GM19438 (cell line): ENCODE results near the gene TPM2.

Experiments
- ATAC-seq: cut with Tn5 transposase; IDR thresholded peaks from one replicate; pipeline ENCODE4 v1.9.1; 2021; ENCODE audit warnings: low read depth; ENCODE audit not compliant: unreplicated experiment

The TPM2 gene

DNA sequence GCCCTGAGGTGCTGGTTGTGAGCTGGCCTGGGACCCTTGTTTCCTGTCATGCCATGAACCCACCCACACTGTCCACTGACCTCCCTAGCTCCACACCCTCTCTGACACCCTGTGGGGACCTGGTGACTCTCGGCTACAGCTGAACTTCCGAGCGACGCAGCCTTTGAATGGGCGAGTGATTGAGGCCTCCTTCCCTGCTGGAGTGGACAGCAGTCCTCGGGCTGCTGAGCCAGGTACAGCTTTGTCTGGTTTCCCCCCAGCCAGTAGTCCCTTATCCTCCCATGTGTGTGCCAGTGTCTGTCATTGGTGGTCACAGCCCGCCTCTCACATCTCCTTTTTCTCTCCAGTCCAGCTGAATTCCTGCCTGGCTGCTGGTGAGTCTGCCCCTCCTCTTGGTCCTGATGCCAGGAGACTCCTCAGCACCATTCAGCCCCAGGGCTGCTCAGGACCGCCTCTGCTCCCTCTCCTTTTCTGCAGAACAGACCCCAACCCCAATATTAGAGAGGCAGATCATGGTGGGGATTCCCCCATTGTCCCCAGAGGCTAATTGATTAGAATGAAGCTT, 9.9 kb downstream of the TPM2 start:
- ATAC-seq, result no peak

DNA sequence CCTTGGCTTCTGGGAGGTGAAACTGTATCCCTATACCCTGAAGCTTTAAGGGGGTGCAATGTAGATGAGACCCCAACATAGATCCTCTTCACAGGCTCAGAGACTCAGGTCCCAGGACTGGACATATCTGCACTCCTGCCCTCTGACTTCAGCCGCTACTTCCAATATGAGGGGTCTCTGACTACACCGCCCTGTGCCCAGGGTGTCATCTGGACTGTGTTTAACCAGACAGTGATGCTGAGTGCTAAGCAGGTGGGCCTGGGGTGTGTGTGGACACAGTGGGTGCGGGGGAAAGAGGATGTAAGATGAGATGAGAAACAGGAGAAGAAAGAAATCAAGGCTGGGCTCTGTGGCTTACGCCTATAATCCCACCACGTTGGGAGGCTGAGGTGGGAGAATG, 10.6 kb downstream of the TPM2 start:
- no peak for ATAC-seq

DNA sequence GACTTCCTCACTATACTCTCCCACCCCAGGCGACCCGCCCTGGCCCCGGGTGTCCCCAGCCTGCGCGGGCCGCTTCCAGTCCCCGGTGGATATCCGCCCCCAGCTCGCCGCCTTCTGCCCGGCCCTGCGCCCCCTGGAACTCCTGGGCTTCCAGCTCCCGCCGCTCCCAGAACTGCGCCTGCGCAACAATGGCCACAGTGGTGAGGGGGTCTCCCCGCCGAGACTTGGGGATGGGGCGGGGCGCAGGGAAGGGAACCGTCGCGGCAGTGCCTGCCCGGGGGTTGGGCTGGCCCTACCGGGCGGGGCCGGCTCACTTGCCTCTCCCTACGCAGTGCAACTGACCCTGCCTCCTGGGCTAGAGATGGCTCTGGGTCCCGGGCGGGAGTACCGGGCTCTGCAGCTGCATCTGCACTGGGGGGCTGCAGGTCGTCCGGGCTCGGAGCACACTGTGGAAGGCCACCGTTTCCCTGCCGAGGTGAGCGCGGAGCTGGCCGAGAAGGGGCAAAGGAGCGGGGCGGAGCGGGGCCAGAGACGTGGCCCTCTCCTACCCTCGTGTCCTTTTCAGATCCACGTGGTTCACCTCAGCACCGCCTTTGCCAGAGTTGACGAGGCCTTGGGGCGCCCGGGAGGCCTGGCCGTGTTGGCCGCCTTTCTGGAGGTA, 13.9 kb downstream of the TPM2 start:
- no peak for ATAC-seq

DNA sequence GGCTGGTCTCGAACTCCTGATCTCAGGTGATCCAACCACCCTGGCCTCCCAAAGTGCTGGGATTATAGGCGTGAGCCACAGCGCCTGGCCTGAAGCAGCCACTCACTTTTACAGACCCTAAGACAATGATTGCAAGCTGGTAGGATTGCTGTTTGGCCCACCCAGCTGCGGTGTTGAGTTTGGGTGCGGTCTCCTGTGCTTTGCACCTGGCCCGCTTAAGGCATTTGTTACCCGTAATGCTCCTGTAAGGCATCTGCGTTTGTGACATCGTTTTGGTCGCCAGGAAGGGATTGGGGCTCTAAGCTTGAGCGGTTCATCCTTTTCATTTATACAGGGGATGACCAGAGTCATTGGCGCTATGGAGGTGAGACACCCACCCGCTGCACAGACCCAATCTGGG, 14.5 kb downstream of the TPM2 start:
- ATAC-seq, result no peak

DNA sequence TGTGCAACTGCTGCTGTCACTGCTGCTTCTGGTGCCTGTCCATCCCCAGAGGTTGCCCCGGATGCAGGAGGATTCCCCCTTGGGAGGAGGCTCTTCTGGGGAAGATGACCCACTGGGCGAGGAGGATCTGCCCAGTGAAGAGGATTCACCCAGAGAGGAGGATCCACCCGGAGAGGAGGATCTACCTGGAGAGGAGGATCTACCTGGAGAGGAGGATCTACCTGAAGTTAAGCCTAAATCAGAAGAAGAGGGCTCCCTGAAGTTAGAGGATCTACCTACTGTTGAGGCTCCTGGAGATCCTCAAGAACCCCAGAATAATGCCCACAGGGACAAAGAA, 15.7 kb downstream of the TPM2 start:
- no peak for ATAC-seq

DNA sequence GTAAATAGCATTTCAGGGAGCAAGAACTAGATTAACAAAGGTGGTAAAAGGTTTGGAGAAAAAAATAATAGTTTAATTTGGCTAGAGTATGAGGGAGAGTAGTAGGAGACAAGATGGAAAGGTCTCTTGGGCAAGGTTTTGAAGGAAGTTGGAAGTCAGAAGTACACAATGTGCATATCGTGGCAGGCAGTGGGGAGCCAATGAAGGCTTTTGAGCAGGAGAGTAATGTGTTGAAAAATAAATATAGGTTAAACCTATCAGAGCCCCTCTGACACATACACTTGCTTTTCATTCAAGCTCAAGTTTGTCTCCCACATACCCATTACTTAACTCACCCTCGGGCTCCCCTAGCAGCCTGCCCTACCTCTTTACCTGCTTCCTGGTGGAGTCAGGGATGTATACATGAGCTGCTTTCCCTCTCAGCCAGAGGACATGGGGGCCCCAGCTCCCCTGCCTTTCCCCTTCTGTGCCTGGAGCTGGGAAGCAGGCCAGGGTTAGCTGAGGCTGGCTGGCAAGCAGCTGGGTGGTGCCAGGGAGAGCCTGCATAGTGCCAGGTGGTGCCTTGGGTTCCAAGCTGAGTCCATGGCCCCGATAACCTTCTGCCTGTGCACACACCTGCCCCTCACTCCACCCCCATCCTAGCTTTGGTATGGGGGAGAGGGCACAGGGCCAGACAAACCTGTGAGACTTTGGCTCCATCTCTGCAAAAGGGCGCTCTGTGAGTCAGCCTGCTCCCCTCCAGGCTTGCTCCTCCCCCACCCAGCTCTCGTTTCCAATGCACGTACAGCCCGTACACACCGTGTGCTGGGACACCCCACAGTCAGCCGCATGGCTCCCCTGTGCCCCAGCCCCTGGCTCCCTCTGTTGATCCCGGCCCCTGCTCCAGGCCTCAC, 16.3 kb downstream of the TPM2 start, which contains the start of gene CA9:
CA9 (plus strand) TSS at position 797 of the 893 bp plus-strand sequence; CDS start at position 829, 32 bp downstream.
- no peak for ATAC-seq

DNA sequence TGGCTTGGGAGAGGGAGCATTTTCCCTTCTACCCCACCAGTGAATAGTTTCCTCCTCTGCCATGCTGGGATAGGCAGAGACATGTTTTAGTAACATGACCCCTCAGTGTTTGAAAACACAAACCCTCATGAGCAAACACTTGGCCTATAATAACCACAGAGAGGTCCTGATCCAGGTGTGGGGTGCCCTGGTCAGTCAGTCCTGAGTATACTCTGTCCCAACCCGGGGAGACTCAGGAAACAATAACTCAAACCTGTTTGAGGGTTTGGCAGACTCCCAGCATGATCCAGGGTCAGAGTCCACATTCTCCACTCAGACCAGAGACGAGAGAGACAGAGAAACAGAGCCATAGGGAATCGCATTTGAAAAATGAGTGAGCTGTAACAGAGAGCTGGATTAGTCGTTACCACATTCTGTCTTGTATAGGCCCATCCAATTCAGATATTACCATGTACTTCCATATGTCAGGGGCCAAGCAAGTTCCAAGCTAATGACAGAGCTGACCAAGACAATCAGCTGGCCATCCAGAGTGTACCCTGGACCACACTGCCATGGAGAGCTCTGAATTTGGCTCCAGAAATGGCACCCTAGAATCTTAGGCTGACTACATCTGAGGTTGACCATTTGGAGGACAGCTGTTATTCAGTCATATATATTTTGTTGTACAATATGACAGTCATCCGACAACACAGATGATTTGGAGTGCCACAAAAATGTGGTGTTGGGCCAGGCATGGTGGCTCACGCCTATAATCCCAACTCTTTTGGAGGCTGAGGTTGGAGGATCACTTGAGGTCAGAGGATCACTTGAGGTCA, 20.2 kb downstream of the TPM2 start:
- no peak for ATAC-seq

DNA sequence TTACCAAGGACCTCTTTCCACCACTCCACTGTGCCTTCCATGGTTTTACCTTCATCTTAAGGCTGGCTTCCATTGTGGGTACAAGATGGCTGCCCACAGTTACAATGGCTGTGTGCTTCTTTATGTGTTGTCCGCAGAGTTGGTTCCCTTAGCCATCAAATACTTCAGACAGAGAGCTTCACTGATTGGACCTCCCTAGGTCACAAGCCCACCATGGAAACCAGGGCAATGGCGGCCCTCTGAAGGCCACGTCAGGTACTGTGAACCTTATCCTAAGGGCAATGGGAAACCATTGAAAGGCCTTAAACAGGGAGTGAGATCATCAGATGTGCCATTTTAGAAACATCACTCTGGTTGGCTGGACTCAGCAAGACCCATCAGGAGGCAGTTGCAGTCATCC, 21.8 kb downstream of the TPM2 start:
- ATAC-seq, result no peak

DNA sequence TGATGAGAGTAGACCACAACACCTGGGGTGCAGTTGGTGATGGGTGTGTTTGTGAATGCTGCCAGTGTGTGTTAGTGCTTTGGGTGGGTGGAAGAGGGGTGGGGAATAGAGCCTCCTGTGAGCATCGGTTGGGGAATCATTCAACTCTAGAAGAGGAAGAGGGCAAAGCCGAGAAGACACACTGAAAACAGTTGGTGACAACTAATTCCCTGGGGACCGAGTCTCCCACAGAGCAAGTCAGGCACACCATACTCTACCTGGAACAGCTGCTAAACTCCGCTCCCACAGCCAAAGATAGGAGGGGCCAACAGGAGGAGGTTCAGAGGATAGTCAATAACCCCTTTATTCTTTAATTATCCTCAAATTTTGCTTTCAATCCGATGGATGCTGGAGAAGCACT, 23.2 kb downstream of the TPM2 start:
- ATAC-seq, result no peak

DNA sequence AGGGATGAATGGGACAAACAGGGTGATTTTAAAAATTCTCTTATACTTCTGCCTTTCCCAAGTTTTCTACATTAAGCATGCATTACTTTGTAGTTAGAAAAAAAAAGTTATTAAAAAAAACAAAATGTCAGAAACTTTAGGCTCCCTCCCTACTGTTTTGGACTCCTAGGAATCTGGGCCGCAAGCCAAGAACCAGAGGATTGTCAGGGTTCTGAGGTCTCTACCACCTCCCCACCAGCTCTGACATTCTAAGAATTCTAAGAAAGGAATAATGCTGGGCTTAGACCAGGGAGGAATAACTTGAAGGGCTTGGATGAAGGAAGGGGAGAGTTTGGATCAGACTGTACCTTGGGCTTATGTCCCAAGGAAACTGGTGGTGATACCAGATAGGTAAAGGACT, 23.7 kb downstream of the TPM2 start:
- no peak for ATAC-seq

DNA sequence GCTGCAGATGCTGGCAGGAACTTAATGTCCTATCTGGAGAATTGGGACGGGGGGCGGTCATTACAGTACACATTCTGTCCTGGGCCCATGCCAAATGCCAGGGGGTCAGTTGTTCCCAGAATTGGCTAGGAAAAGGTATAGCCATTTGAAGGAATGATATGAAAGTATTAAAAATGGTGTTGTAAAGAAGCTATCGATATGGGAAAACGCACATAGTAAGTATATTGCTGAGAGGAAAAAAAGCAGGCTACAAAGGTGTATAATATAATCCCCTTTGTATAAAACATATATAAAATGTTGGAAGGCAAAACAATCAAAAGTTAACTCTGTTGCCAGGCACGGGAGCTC, 24.3 kb downstream of the TPM2 start:
- no peak for ATAC-seq

DNA sequence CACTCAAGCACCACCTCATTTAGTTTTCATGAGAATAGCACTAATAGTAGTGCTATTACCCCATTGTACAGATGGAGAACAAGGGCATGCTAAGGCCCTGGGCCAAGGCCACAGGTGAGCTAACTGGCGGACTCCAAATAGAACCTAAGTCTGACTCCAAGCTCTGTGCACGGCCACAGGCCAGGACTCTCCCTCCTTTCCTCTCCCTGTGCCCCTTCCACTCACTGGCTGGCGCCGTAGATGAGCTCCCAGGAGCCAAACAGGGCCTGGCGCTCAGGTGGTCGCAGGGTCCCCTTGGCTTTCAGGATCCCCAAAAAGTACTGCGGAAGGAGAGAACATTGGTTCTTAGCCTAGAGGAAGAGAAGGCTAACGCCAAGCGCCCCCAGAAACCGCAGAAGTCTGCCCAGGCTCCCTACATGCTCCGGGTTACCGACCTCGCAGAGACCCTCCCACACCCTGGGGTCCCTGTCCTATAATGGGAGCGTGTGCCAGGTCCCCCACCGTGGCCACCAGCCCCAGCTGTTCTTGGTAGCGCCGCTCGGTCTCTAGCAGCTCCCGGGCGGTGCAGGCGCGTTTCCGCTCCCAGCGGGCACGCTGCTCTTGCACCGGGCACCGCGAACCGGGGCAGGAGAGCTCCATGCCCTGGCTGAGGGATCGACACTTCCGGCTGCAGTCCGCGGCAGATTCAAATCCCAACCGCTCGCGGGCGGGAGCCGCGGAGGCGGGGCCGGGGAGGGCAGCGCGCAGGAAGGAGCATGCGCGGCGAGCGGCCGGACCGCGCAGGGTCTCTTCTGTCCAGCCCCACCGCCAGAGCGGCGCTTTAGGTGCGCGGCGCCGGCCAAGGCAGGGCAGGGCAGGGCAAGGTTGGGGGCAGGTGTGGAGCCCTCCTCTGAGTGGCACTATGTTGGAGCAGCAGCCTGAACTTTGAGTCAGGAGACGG, 24.9 kb downstream of the TPM2 start, which contains the start of gene ARHGEF39:
ARHGEF39 (minus strand) TSS at position 665 of the 940 bp plus-strand sequence; CDS start at position 639, 26 bp downstream.
- ATAC-seq, result peak; percentile 74

DNA sequence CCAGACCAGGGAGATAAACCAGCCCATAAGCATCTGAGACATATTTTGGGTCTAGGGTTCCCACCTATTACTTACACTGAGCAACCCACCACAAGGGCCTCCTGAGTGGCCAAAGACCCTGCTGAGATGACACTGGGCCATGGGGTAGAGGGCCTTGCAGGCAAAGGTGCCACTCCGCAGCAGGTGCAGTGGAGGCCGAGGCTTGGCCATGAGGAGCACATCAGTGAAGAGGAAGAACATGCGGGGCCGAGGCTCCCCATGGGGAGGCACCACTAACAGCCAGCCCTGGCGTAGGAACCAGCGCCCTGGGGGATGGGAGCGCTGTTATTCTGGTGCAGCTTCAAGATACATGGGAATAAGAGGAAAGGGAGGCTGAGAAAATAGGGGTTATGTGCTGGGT, 27.3 kb downstream of the TPM2 start:
- no peak for ATAC-seq

DNA sequence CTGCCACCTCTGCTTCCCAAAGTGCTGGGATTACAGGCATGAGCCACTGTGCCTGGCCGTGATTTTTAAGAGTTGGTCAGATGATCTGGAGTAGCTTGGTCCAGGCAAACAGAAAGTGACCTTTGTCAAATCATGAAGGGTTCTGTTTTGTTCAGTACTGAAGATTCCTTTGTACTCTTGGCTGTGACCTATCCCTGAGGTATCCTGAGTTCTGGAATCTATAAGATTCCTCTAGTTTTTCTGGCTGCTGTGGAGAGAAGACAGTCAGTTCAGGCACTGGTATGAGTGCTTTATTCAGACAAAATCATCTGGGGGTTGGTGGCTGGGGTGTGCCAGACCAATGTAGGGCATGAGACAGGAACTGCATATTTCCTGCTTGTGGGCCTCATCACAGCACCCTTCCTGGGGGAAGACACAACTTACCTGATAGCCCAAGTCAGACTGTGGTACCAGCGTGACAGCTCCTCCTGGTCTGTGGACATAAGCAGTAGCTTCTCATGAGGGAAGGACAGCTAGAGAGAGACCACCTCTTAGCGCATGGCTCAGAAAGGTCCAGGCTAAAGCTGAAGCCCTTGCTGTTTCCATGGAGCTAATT, 27.9 kb downstream of the TPM2 start:
- ATAC-seq, result no peak

DNA sequence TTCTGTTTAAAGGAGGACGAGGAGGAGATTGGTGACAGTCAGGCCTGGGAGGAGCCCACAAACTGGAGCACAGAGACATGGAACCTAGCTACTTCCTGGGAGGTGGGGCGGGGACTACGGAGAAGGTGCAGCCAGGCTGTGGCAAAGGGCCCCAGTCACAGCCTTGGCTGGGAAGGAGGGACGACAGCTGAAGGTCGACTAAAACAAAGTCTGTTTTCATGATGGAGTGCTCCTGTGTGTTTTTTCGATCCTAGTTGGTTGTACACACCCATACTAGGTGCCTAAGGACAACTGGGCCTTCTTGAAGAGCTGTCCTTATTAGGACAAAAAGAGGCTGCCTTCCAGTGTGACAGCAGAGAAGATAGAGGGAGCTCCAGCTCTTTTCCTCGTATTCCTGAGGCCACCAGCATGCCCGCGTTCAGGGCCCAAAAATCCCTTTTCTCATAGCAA, 28.7 kb downstream of the TPM2 start:
- no peak for ATAC-seq

DNA sequence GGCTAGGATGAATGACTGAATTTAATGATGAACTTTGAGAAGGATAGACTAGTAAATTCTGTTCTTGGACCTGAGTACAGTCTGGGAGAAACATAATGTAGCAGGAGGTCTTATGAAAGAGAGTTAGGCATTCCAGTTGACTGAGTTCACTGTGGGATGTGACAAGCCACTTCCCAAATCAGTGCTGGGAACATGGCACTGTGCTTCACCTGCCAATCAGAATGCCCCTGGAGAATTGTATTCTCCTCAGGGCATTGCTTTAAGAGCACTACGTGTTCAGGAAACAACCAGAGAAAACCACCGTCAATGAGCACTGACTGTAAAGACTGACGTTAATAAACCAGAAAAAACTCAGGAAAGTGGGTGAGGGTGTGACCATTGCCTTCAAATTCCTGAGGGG, 30.4 kb downstream of the TPM2 start:
- no peak for ATAC-seq

DNA sequence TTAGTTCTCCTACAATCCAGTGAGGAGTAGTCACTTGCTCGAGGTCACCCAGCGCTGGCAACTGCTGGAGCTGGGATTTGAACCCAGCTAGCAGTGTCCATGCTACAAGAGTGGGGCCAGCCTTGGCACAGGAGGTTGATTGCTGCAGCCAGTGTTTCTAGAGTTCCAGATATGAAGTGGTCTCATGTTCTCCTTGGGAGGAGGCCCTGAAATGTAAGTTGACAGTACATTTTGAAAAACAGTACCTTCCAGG, 30.8 kb downstream of the TPM2 start:
- no peak for ATAC-seq

DNA sequence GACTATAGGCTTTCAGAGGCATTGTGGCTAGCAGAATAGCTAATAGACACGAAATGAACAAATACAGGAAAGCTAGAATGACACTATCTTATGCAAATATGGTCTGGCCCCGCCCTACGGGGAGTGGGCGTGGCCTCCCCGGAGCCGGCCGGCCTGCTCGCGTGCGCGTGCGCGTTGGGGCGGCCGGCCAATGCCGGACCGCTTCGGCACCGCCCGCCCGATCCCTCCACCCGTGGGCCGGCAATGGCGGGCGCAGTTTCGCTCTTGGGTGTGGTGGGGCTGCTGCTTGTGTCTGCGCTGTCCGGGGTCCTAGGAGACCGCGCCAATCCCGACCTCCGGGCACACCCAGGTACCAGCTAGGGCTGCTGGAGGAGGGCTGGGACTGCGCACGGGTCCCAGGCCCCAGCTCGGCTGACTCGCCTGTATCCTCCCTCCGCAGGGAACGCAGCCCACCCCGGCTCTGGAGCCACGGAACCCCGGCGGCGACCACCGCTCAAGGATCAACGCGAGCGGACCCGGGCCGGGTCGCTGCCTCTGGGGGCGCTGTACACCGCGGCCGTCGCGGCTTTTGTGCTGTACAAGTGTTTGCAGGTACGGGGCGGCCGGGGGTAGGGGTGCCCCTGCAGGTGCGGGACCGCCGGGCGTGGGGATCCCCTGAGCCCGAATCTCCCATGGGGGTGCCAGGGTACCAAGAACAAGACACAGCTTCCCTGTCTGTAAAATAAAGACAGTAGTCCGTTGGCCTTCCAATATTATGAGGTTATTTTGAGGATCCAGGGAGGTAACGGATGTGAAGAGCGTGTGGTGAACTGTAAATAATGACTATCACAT, 31.4 kb downstream of the TPM2 start, which contains the start of gene CCDC107:
CCDC107 (plus strand) TSS at position 156 of the 831 bp plus-strand sequence; CDS start at position 244, 88 bp downstream.
- ATAC-seq, result peak; percentile 64
